Hepatocyte (in vitro differentiated cells): Measurements from ENCODE around the gene HTRA1. TPM values are rescaled to one million over a fixed set of nuclear protein-coding genes. Genes with fewer than 3 reads are reported as not detected.

Source experiments
- DNase-seq: peaks from one replicate; pipeline ENCODE4 v3.0.0-alpha.2; 2016; ENCODE audit warnings: low spot score
- H2AFZ ChIP-seq: fragments of 200-600 bp; sonication (generic); 2 replicates; pipeline ENCODE4 v1.6.0; 2016; ENCODE audit warnings: antibody characterized with exemption, mild to moderate bottlenecking
- H3K27ac ChIP-seq: fragments of 200-600 bp; sonication (generic); 2 replicates; pipeline ENCODE4 v1.5.1; 2016; ENCODE audit warnings: mild to moderate bottlenecking
- H3K27me3 ChIP-seq: fragments of 200-600 bp; sonication (generic); 2 replicates; pipeline ENCODE4 v1.6.1; 2016
- H3K36me3 ChIP-seq: fragments of 200-600 bp; sonication (generic); replicated peaks from 2 replicates; pipeline ENCODE4 v1.5.1; 2016; ENCODE audit warnings: low read depth; ENCODE audit not compliant: insufficient read depth
- H3K4me1 ChIP-seq: fragments of 200-600 bp; sonication (generic); 2 replicates; pipeline ENCODE4 v1.5.1; 2016; ENCODE audit warnings: mild to moderate bottlenecking, moderate library complexity; ENCODE audit not compliant: insufficient read depth
- H3K4me2 ChIP-seq: fragments of 200-600 bp; sonication (generic); 2 replicates; pipeline ENCODE4 v1.6.0; 2016
- H3K4me3 ChIP-seq: fragments of 200-600 bp; sonication (generic); 2 replicates; pipeline ENCODE4 v1.5.1; 2016; ENCODE audit warnings: mild to moderate bottlenecking
- H3K79me2 ChIP-seq: fragments of 200-600 bp; sonication (generic); 2 replicates; pipeline ENCODE4 v1.6.0; 2017; ENCODE audit warnings: mild to moderate bottlenecking
- H3K9me2 ChIP-seq: fragments of 200-600 bp; sonication (generic); replicated peaks from 2 replicates; pipeline ENCODE4 v1.6.0; 2017; ENCODE audit warnings: mild to moderate bottlenecking; ENCODE audit not compliant: insufficient read depth
- H3K9me3 ChIP-seq: fragments of 200-600 bp; sonication (generic); 2 replicates; pipeline ENCODE4 v1.5.1; 2016; ENCODE audit warnings: low read depth, mild to moderate bottlenecking
- H4K20me1 ChIP-seq: fragments of 200-600 bp; sonication (generic); 2 replicates; pipeline ENCODE4 v1.6.0; 2016; ENCODE audit warnings: mild to moderate bottlenecking; ENCODE audit not compliant: insufficient read depth, poor library complexity, severe bottlenecking
- EZH2 ChIP-seq: fragments of 200-600 bp; sonication (generic); IDR thresholded peaks from 2 replicates; pipeline ENCODE4 v1.6.1; 2016; ENCODE audit warnings: antibody characterized with exemption, mild to moderate bottlenecking, borderline replicate concordance
- EZH2phosphoT487 ChIP-seq: fragments of 200-600 bp; sonication (generic); IDR thresholded peaks from one replicate; pipeline ENCODE4 v1.6.1; 2018; ENCODE audit warnings: antibody characterized with exemption, mild to moderate bottlenecking, low read depth, moderate library complexity; ENCODE audit not compliant: unreplicated experiment, severe bottlenecking
- WGBS: methylation state at CpG from one replicate; pipeline ENCODE4 v1.1.6; 2016; ENCODE audit warnings: low lambda C conversion rate; ENCODE audit errors: missing lambda C conversion rate; 5-methylcytosine and 5-hydroxymethylcytosine counted together
- polyA plus RNA-seq: library from polyadenylated mRNA; unstranded; fragments of >200 nt; fragmentation: Nextera tagmentation; extraction: Ambion mirVana; gene quantifications from 2 replicates; pipeline ENCODE4 v1.2.1, GENCODE V29; 2016
- total RNA-seq: library from RNA; depleted of rRNA; stranded (reverse); fragments of >200 nt; gene quantifications from 2 replicates; pipeline ENCODE4 v1.2.3, GENCODE V29; 2014
- TF ChIP-seq, protein P1 (sequence below): fragments of 200-600 bp; sonication (generic); IDR thresholded peaks from 2 replicates; pipeline ENCODE4 v1.5.1; 2016; ENCODE audit warnings: antibody characterized with exemption, mild to moderate bottlenecking; ENCODE audit not compliant: poor library complexity

HTRA1 gene
- total and polyA plus RNA-seq, 2 experiments from 2014 or later, result 91.9 to 160 TPM

DNA sequence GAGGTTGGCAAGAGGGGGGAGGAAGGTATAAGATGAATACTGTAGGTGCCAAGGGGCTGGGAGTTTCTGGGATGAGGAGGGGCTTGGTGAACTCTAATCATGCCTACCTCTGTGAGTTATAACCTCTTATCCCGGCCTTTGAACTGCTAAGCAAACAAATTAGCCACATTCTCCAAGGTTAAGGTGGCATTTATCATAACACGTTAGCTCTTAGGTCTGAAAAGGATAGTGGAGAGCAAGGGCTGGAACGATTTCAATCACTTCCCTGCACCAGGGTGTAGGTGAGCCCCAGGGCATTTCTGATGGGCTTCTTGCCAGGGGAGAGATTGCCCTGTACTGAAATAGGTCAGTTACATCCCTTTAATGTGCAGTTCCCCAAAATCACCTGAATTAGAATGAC lies 70.6 kb downstream of the HTRA1 start:
- H3K4me2 ChIP-seq, result no peak overlapping the region
- 48% methylated on average over 3 of the region's 3 CpGs for WGBS
- TF ChIP-seq EZH2 (no peak), EZH2phosphoT487 (no peak)
- TF ChIP-seq, protein P1, sequence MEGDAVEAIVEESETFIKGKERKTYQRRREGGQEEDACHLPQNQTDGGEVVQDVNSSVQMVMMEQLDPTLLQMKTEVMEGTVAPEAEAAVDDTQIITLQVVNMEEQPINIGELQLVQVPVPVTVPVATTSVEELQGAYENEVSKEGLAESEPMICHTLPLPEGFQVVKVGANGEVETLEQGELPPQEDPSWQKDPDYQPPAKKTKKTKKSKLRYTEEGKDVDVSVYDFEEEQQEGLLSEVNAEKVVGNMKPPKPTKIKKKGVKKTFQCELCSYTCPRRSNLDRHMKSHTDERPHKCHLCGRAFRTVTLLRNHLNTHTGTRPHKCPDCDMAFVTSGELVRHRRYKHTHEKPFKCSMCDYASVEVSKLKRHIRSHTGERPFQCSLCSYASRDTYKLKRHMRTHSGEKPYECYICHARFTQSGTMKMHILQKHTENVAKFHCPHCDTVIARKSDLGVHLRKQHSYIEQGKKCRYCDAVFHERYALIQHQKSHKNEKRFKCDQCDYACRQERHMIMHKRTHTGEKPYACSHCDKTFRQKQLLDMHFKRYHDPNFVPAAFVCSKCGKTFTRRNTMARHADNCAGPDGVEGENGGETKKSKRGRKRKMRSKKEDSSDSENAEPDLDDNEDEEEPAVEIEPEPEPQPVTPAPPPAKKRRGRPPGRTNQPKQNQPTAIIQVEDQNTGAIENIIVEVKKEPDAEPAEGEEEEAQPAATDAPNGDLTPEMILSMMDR, result no peak
- no peaks in the 10 kb centered on the region for H3K36me3 ChIP-seq
- H3K9me2 ChIP-seq, result no peaks in the 10 kb centered on the region
- no peaks in the 10 kb centered on the region for H3K4me1 ChIP-seq
- H3K27me3 ChIP-seq, result no peaks in the 10 kb centered on the region
- no peak overlapping the region for H3K4me3 ChIP-seq
- H3K79me2 ChIP-seq, result no peaks in the 10 kb centered on the region
- H3K9me3 ChIP-seq, result no peaks in the 10 kb centered on the region
- no peak for DNase-seq
- H2AFZ ChIP-seq, result no peak overlapping the region
- H4K20me1 ChIP-seq, result no peaks in the 10 kb centered on the region
- H3K27ac ChIP-seq, result peak overlapping the region; percentile 8

DNA sequence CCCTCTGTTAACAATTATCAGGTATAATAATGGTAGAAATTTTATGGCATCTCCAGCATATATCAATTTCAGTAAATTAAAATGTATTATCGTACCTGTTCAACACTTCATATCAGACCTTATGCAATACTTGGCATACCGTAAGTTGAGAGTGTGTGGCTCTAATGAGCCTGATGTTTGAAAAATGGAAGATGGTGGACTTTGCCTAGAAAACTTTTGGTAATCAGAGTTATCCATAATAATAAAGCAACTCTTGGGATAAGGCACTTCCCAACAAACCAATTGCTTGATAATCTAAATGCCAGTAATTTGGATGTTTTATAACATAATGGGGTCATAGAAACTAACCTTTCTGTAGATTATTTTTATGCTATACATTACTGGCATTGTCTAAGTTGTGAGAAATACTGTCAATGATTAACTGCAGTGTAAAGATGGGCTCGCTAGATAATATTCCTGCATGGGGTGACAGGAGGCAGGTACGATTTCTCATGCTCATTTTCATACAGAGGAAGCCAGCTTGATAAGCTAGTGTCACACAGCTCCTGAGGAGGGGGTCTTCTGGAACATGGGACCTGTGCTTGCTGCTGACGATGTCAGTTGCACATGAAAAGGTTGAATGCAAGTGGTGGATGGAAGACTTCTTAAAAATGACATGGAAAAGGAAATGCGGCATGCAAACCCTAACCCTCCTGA lies 71.4 kb downstream of the HTRA1 start:
- 72% methylated on average over 6 of the region's 6 CpGs for WGBS
- Histone ChIP-seq H3K4me3 (no peak overlapping the region), H3K4me2 (peak overlapping the region; percentile 31), H4K20me1 (no peaks in the 10 kb centered on the region), H2AFZ (no peak overlapping the region), H3K27me3 (no peaks in the 10 kb centered on the region), H3K4me1 (no peaks in the 10 kb centered on the region), H3K9me3 (no peaks in the 10 kb centered on the region), H3K9me2 (no peaks in the 10 kb centered on the region), H3K79me2 (no peaks in the 10 kb centered on the region), H3K36me3 (no peaks in the 10 kb centered on the region), H3K27ac (peak overlapping the region; percentile 58)
- no peak for DNase-seq
- TF ChIP-seq EZH2phosphoT487 (no peak), EZH2 (no peak)
- TF ChIP-seq, protein P1, result no peak

DNA sequence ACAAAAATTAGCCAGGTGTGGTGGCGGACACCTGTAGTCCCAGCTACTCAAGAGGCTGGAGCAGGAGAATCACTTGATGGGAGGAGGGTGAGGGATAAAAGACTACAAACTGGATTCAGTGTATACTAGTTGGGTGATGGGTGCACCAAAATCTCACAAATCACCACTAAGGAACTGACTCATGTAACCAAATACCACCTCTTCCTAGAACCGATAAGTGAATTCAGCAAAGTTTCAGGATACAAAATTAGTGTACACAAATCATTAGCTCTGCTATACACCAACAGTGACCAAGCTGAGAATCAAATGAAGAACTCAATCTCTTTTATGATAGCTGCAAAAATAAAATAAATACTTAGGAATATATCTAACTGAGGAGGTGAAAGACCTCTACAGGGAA lies 76.2 kb downstream of the HTRA1 start:
- TF ChIP-seq EZH2 (no peak), EZH2phosphoT487 (no peak)
- TF ChIP-seq, protein P1, result no peak
- no peaks in the 10 kb centered on the region for H3K9me3 ChIP-seq
- DNase-seq, result no peak
- H3K4me3 ChIP-seq, result no peak overlapping the region
- H3K27ac ChIP-seq, result no peak overlapping the region
- no peaks in the 10 kb centered on the region for H3K36me3 ChIP-seq
- no peak overlapping the region for H3K4me2 ChIP-seq
- H3K9me2 ChIP-seq, result no peaks in the 10 kb centered on the region
- no peak overlapping the region for H2AFZ ChIP-seq
- WGBS, result 95% methylated on average over 2 of the region's 2 CpGs
- no peaks in the 10 kb centered on the region for H3K27me3 ChIP-seq
- peaks cover 4% of the 10 kb centered on the region for H3K4me1 ChIP-seq
- H4K20me1 ChIP-seq, result no peaks in the 10 kb centered on the region
- no peaks in the 10 kb centered on the region for H3K79me2 ChIP-seq
